ENCODE measurements around the gene TULP1. TPM values are rescaled to one million over a fixed set of nuclear protein-coding genes. Genes with fewer than 3 reads are reported as not detected.
A peak's percentile ranks its signal among the peaks of the same experiment; 100 is the strongest.

TULP1 gene
- total and polyA plus RNA-seq, 2 of the 4 experiments (the other 2 are of a cell fraction), result not detected

GRCh38 chr6:35469751-35470662 lies 42.7 kb downstream of the TULP1 start:
- Histone ChIP-seq H2AK5ac (ENCODE audit: low read depth, low read length) (no peak overlapping the region; the same call in 1 of the 2 replicates), H3K4me1 (ENCODE audit: control insufficient read depth, insufficient read depth, low read length) (peaks cover 10% of the 10 kb centered on the region), H3K27me3 (ENCODE audit: control insufficient read depth, insufficient read depth, low read length) (no peaks in the 10 kb centered on the region), H3K79me1 (ENCODE audit: low read depth in 1 of 2, low read length in 2 of 2) (peaks cover 7 to 41% of the 10 kb centered on the region in 2 experiments; a peak in 3 of 4 replicates), H3K23ac (ENCODE audit: low read depth, low read length) (peak overlapping the region; percentile 82), H3K56ac (ENCODE audit: extremely low read depth, insufficient read depth, low read length) (peak overlapping the region; percentile 44; the same call in 1 of the 2 replicates), H3K4me3 (ENCODE audit: insufficient read depth, low read depth, low read length) (peak overlapping the region; percentile 71), H2AK9ac (replicated peaks; ENCODE audit: low read depth, low read length, poor library complexity) (peak overlapping the region; percentile 59), H3K4ac (ENCODE audit: low read depth, low read length) (peak overlapping the region; percentile 24), H3K14ac (replicated peaks; ENCODE audit: low read depth, low read length) (peak overlapping the region; percentile 94), H4K8ac (ENCODE audit: low read depth in 2 of 2, low read length in 2 of 2) (peak overlapping the region in 1 of 2 experiments; percentile 10; a peak in 1 of 4 replicates), H4K20me1 (ENCODE audit: insufficient read depth, low read length) (peaks cover 67% of the 10 kb centered on the region), H3K9me3 (ENCODE audit: control insufficient read depth, insufficient read depth, low read length) (no peaks in the 10 kb centered on the region), H3K27ac (ENCODE audit: insufficient read depth, low read length) (peak overlapping the region; percentile 79), H3K36me3 (ENCODE audit: control insufficient read depth, insufficient read depth, low read length) (peaks cover 51% of the 10 kb centered on the region), H4K5ac (ENCODE audit: low read depth, low read length) (no peak overlapping the region), H3K9me1 (ENCODE audit: insufficient read depth, low read length) (no peaks in the 10 kb centered on the region), H3K9ac (ENCODE audit: low read depth, low read length) (peak overlapping the region; percentile 88), H2BK20ac (ENCODE audit: low read depth, low read length) (no peak overlapping the region), H3K18ac (ENCODE audit: low read depth, low read length) (no peak overlapping the region), H2BK5ac (ENCODE audit: low read depth, low read length, poor library complexity, severe bottlenecking) (peak overlapping the region; percentile 17), H2BK15ac (ENCODE audit: low read depth, low read length) (no peak overlapping the region), H4K91ac (ENCODE audit: insufficient read depth, low read depth, low read length) (no peak overlapping the region), H3K4me2 (ENCODE audit: low read depth, low read length) (peak overlapping the region; percentile 87), H2BK120ac (ENCODE audit: low read depth, low read length) (peak overlapping the region; percentile 4; the same call in 1 of the 2 replicates), H2AFZ (replicated peaks; ENCODE audit: low read length, poor library complexity) (no peak overlapping the region)
- 10% methylated on average over 8 of the region's 18 CpGs; no CpG with 5 or more reads in 1 of the 2 experiments for WGBS, 2 experiments (ENCODE audit: extremely low coverage in 2 of 2, insufficient read length in 1 of 2)
- intact Hi-C loops (cut with micrococcal nuclease) (loop anchor here (2.0 to 5.0 kb wide), 2 partner anchors 25 to 173 kb away; partner anchors contain the start of gene DEF6), in situ Hi-C loops (cut with MboI; ENCODE audit: low sequenced_read_pairs) (no loop called here), dilution Hi-C loops (cut with HindIII; ENCODE audit: low sequenced_read_pairs, unreplicated experiment) (no loop called here)
- BruUV-seq (replicated peaks), result no TSS peak
- ATAC-seq (ENCODE audit: low read depth) (no peak), DNase-seq (no peak)
- ChIA-PET CTCF (no interaction called here), POLR2A (ENCODE audit: unreplicated experiment) (interaction anchor here (0.9 to 1.4 kb wide), 2 partner anchors 19 to 27 kb away, joined by 3 read pairs; partner anchors contain the start of gene TEAD3)
- TF ChIP-seq SMC3 (IDR thresholded peaks at IDR 0.05; ENCODE audit: low read depth, low read length), result no peak
- TF ChIP-seq MAFK (IDR thresholded peaks at IDR 0.05; ENCODE audit: low read depth, low read length), result no peak
- no peak for TF ChIP-seq RAD21 (IDR thresholded peaks at IDR 0.05; ENCODE audit: low read length)
- TF ChIP-seq CEBPB (IDR thresholded peaks at IDR 0.05; ENCODE audit: low read depth, low read length), result no peak
- TF ChIP-seq NFE2L2 (IDR thresholded peaks at IDR 0.05; ENCODE audit: low read depth, low read length), result no peak
- TF ChIP-seq CHD1 (IDR thresholded peaks at IDR 0.05; ENCODE audit: low read depth, low read length), result no peak
- TF ChIP-seq FOS (IDR thresholded peaks at IDR 0.05; ENCODE audit: low read depth, low read length), result no peak
- TF ChIP-seq, protein P1, sequence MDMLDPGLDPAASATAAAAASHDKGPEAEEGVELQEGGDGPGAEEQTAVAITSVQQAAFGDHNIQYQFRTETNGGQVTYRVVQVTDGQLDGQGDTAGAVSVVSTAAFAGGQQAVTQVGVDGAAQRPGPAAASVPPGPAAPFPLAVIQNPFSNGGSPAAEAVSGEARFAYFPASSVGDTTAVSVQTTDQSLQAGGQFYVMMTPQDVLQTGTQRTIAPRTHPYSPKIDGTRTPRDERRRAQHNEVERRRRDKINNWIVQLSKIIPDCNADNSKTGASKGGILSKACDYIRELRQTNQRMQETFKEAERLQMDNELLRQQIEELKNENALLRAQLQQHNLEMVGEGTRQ (IDR thresholded peaks at IDR 0.05; ENCODE audit: low read depth, low read length), result peak; percentile 49; the same call in 1 of the 2 replicates
- no peak for TF ChIP-seq ELK1 (IDR thresholded peaks at IDR 0.05; ENCODE audit: borderline replicate concordance, low read depth, low read length)
- 0 out of 2 replicates have a peak, but pooled peaks have one; percentile 20 for TF ChIP-seq MXI1 (IDR thresholded peaks at IDR 0.05; ENCODE audit: borderline replicate concordance, low read depth, low read length)
- TF ChIP-seq POLR2A (IDR thresholded peaks at IDR 0.05; ENCODE audit: low read depth, low read length), result no peak
- TF ChIP-seq RCOR1 (IDR thresholded peaks at IDR 0.05; ENCODE audit: insufficient replicate concordance, low read length), result no peak
- TF ChIP-seq BHLHE40 (IDR thresholded peaks at IDR 0.05; ENCODE audit: low read depth, low read length), result 0 out of 2 replicates have a peak, but pooled peaks have one; percentile 14
- TF ChIP-seq MAZ (IDR thresholded peaks at IDR 0.05; ENCODE audit: borderline replicate concordance, low read depth, low read length), result no peak
- no peak for TF ChIP-seq RFX5 (IDR thresholded peaks at IDR 0.05; ENCODE audit: low read depth, low read length)

Measured in IMR-90 (cell line).